Upper lobe of right lung (tissue), 1 donor: ENCODE measurements around the gene TAS2R43. TPM values are rescaled to one million over a fixed set of nuclear protein-coding genes. Genes with fewer than 3 reads are reported as not detected.
"Not testable (repeated sequence)": the region's sequence is repeated elsewhere in the genome, so short reads cannot be mapped to it uniquely, and the experiment has no call there.

Experiments used
- ATAC-seq: fragments of 200-7000 bp; cut with Tn5 transposase; one replicate; pipeline ENCODE4 v1.9.1; 2020; ENCODE audit warnings: mild to moderate bottlenecking, moderate library complexity
- DNase-seq: peaks from one replicate; pipeline ENCODE4 v3.0.0-alpha.2; 2020
- H3K27ac ChIP-seq: fragments of 200-600 bp; one replicate; pipeline ENCODE4 v1.8.0; 2022
- H3K27me3 ChIP-seq: fragments of 200-600 bp; one replicate; pipeline ENCODE4 v1.8.0; 2022; ENCODE audit warnings: mild to moderate bottlenecking
- H3K36me3 ChIP-seq: fragments of 200-600 bp; one replicate; pipeline ENCODE4 v1.8.0; 2022
- H3K4me1 ChIP-seq: fragments of 200-600 bp; one replicate; pipeline ENCODE4 v1.8.0; 2022
- H3K4me3 ChIP-seq: fragments of 200-600 bp; one replicate; pipeline ENCODE4 v1.8.0; 2022; ENCODE audit warnings: mild to moderate bottlenecking
- H3K9me3 ChIP-seq: fragments of 200-600 bp; one replicate; pipeline ENCODE4 v1.8.0; 2022
- CTCF ChIP-seq: fragments of 200-600 bp; IDR thresholded peaks from one replicate; pipeline ENCODE4 v1.8.0; 2022; ENCODE audit warnings: antibody characterized with exemption
- intact Hi-C: fragments of 100-400 bp; cut with DNase I; formaldehyde crosslinking; loops from one replicate; pipeline ENCODE4 v1.11.0; 2022
- total RNA-seq: library from RNA; stranded (reverse); fragmentation: NEBNext Ultra II Directional; extraction: Animal tissue kit (Norgen Biotek cat#: 25700); gene quantifications from one replicate; pipeline ENCODE4 v1.2.1, GENCODE V29; 2021
- donor health status: DM: no; HTN: yes; CAD: no; lungs with severe emphysema.

The TAS2R43 gene
- total RNA-seq, 1 donor from 2014 or later: not detected

DNA sequence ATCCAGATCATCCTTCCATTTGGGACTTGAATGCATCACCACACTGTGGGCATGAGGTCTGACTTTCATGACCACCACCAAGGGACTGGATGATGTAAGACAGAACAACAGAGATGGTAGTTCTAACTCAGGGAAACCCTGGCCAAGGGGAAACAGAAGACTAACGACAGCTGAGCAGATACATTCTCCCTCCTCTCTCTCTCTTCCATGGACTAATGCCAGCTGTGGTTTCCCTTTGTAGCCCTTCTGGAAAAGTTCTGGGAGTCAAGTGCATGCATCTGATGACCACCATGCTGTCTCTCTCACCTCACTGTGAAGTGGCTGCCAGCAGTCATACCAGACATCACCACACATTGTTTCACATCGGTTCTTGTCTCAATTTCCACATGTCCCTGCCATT is 38.9 kb upstream of the TAS2R43 start:
- no peaks in the 10 kb centered on the region for H3K27me3 ChIP-seq
- H3K4me3 ChIP-seq: no peak overlapping the region
- H3K9me3 ChIP-seq: no peaks in the 10 kb centered on the region
- no peak for TF ChIP-seq CTCF
- intact Hi-C loops: no loop called here
- H3K4me1 ChIP-seq: no peaks in the 10 kb centered on the region
- H3K36me3 ChIP-seq: no peaks in the 10 kb centered on the region
- no peak for ATAC-seq
- DNase-seq: no peak
- H3K27ac ChIP-seq: no peak overlapping the region

DNA sequence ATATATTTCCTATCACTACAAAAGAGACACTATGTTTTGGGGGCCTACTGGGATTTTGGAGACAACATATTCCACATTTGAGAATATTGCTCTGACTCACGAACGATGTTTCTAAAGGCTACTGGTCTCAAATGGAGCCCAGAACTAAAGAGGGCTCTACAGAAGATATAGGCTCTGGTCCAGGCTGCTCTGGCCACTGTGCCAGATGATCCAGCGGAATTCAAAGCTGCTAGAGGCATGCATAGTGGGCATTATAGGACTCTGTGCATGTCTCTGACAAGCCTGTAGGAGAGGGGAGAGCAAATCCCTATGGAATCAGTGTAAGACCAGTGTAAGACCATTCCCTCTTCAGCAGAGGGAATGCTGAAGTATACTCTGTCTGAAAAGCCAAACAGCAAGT is 38.3 kb upstream of the TAS2R43 start:
- ATAC-seq (no peak), DNase-seq (no peak)
- intact Hi-C loops: no loop called here
- Histone ChIP-seq H3K4me3 (no peak overlapping the region), H3K36me3 (no peaks in the 10 kb centered on the region), H3K27me3 (no peaks in the 10 kb centered on the region), H3K4me1 (no peaks in the 10 kb centered on the region), H3K9me3 (no peaks in the 10 kb centered on the region), H3K27ac (no peak overlapping the region)
- no peak for TF ChIP-seq CTCF

GRCh38 chr12:11114130-11114529 is 22.0 kb upstream of the TAS2R43 start:
- DNase-seq, ATAC-seq: not testable (repeated sequence)

GRCh38 chr12:11111213-11111612 is 19.1 kb upstream of the TAS2R43 start:
- H3K4me3 ChIP-seq, DNase-seq, H3K27ac ChIP-seq, H3K4me1 ChIP-seq, H3K36me3 ChIP-seq, intact Hi-C loops, H3K27me3 ChIP-seq, H3K9me3 ChIP-seq, ATAC-seq: not testable (repeated sequence)

More at GRCh38 chr12:11114130-11114529, 22.0 kb upstream of the TAS2R43 start:
- H3K27ac ChIP-seq, H3K27me3 ChIP-seq, intact Hi-C loops, H3K4me1 ChIP-seq, H3K9me3 ChIP-seq, H3K4me3 ChIP-seq, H3K36me3 ChIP-seq: not testable (repeated sequence)

- H3K4me1 ChIP-seq: no peaks in the 10 kb centered on the region
- H3K36me3 ChIP-seq: no peaks in the 10 kb centered on the region
- TF ChIP-seq CTCF: no peak
- H3K27me3 ChIP-seq: no peaks in the 10 kb centered on the region
- H3K9me3 ChIP-seq: no peaks in the 10 kb centered on the region
- intact Hi-C loops: no loop called here
- ATAC-seq (no peak), DNase-seq (no peak)
- no peak overlapping the region for H3K27ac ChIP-seq
- H3K4me3 ChIP-seq: no peak overlapping the region
These were observed 16.7 kb upstream of the TAS2R43 start for GRCh38 chr12:11108862-11109261.

- H3K36me3 ChIP-seq: no peaks in the 10 kb centered on the region
- no peak for TF ChIP-seq CTCF
- H3K4me1 ChIP-seq: no peaks in the 10 kb centered on the region
- no peak overlapping the region for H3K4me3 ChIP-seq
- DNase-seq (no peak), ATAC-seq (no peak)
- H3K27me3 ChIP-seq: no peaks in the 10 kb centered on the region
- H3K9me3 ChIP-seq: no peaks in the 10 kb centered on the region
- H3K27ac ChIP-seq: no peak overlapping the region
- intact Hi-C loops: no loop called here
These were observed 15.6 kb upstream of the TAS2R43 start for GRCh38 chr12:11107719-11108118.

GRCh38 chr12:11106288-11106687 is 14.2 kb upstream of the TAS2R43 start:
- Histone ChIP-seq H3K9me3 (no peaks in the 10 kb centered on the region), H3K27ac (no peak overlapping the region), H3K27me3 (no peaks in the 10 kb centered on the region), H3K36me3 (no peaks in the 10 kb centered on the region), H3K4me3 (no peak overlapping the region), H3K4me1 (no peaks in the 10 kb centered on the region)
- TF ChIP-seq CTCF: no peak
- intact Hi-C loops: no loop called here
- DNase-seq (no peak), ATAC-seq (no peak)
